Measurements from ENCODE around the gene HTT. TPM values are rescaled to one million over a fixed set of nuclear protein-coding genes. Genes with fewer than 3 reads are reported as not detected.

The HTT gene
- total RNA-seq, 4 donors from 2014 or later: 28.9 to 141 (median 42.0) TPM

GRCh38 chr4:3250956-3251690, 176.6 kb downstream of the HTT start:
- no peak for TF ChIP-seq POLR2A (IDR thresholded peaks at IDR 0.05)
- WGBS, 2 donors: 88 to 90% methylated on average over 13 to 17 of the region's 19 CpGs
- intact Hi-C loops (cut with DNase I; ENCODE audit: low total_unique reads): no loop called here
- peak in 1 of 2 donors; percentile 52 for DNase-seq (ENCODE audit: low spot score in 2 of 2)
- H3K4me3 ChIP-seq (ENCODE audit: low read depth, poor library complexity, severe bottlenecking): no peak overlapping the region

DNA sequence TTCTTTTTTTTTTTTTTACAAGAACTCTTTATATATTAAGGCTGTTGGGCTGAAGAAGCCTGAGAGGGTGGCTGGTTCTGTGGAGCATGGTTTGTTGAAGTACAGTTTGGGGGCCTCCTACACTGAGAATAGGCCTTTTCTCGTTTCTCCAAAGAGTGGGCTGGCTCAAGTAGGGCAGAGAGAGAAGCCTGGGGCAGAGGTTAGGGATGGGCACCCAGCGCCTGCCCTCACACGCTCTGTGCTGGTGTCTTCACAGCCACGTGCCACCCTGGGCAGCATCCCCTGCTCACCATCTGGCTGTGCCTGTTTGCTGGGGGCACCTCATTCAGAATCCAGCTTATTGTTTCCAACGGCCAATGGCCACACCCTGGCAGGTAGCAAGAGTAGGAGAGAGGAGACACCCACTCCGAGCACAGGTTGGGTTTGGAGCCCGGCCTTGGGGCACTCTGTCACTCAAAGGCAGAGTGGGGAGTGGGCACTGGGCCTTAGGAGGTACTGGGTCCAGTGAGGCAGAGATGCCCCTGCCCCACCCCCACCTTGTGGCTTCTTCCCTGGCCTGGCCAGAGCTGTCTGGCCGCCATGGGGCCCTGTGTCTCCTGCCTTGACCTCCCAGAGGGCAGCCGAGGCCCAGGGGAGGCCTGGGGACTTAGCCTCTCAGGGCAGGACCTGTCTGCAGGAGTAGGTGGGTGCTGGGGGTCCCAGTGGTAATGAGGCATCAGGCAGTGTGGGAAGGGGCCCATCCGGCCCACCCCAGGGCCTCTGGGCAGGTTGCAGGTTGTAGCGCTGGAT, 177.4 kb downstream of the HTT start:
- no peak for TF ChIP-seq POLR2A (IDR thresholded peaks at IDR 0.05)
- TF ChIP-seq, protein P1, sequence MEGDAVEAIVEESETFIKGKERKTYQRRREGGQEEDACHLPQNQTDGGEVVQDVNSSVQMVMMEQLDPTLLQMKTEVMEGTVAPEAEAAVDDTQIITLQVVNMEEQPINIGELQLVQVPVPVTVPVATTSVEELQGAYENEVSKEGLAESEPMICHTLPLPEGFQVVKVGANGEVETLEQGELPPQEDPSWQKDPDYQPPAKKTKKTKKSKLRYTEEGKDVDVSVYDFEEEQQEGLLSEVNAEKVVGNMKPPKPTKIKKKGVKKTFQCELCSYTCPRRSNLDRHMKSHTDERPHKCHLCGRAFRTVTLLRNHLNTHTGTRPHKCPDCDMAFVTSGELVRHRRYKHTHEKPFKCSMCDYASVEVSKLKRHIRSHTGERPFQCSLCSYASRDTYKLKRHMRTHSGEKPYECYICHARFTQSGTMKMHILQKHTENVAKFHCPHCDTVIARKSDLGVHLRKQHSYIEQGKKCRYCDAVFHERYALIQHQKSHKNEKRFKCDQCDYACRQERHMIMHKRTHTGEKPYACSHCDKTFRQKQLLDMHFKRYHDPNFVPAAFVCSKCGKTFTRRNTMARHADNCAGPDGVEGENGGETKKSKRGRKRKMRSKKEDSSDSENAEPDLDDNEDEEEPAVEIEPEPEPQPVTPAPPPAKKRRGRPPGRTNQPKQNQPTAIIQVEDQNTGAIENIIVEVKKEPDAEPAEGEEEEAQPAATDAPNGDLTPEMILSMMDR (IDR thresholded peaks at IDR 0.05): no peak
- no peak overlapping the region for H3K4me3 ChIP-seq (ENCODE audit: low read depth, poor library complexity, severe bottlenecking)
- intact Hi-C loops (cut with DNase I; ENCODE audit: low total_unique reads): no loop called here
- whole genome bisulfite sequencing, 2 donors: 87 to 94% methylated on average over 9 to 11 of the region's 11 CpGs
- peak in 1 of 2 donors; percentile 78 for DNase-seq (ENCODE audit: low spot score in 2 of 2)

DNA sequence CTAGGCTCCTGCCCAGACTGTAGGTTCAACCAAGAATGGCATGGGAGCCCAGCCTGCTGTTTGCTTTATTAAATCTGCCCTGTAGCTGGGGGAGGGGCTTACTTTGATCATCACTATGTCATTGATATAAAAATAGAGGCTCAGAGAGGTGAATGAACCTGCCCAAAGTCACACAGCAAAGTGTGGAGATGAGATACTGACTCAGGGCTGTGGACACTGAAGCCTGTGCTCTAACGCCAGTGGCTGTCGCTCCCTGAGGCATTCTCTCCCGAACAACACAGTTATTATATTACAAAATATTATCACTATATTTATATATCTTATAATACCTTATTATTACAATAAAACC, 178.0 kb downstream of the HTT start:
- no peak overlapping the region for H3K4me3 ChIP-seq (ENCODE audit: low read depth, poor library complexity, severe bottlenecking)
- 88 to 91% methylated on average over 3 of the region's 3 CpGs for WGBS, 2 donors
- intact Hi-C loops (cut with DNase I; ENCODE audit: low total_unique reads): no loop called here
- TF ChIP-seq, protein P1 (IDR thresholded peaks at IDR 0.05): no peak
- no peak for TF ChIP-seq POLR2A (IDR thresholded peaks at IDR 0.05)
- no peak for DNase-seq (ENCODE audit: low spot score in 2 of 2)

DNA sequence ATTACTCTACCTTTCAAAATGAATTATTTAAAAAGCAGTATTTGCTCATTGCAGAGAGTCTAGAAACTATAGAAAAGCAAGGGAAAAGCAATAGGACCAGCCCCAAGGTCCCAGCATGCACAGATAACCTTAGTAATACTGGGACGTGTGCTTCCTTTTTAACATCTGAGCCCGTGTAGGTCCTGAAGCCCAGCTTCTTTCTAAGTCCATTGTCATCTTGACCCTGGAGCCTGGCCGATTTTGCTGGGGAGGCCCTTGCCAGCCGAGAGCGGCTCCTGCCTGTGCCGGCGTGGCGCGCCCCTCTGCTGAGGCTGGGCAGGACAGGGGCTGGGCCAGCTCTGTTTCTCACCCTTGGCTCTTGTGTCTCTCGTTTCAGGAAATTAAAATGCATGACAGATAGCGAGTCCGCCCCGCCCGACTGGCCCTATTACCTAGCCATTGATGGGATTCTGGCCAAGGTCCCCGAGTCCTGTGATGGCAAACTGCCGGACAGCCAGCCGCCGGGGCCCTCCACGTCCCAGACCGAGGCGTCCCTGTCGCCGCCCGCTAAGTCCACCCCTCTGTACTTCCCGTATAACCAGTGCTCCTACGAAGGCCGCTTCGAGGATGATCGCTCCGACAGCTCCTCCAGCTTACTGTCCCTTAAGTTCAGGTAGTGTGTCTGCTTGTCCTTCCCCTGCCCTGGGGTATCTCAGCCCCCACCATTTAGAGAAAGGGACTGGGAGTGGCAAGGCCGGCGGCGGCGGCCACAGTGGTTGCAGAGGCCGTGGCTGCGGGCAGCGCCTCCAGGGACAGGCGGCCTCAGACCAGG, 178.6 kb downstream of the HTT start:
- intact Hi-C loops (cut with DNase I; ENCODE audit: low total_unique reads): no loop called here
- peak in 1 of 2 donors; percentile 85 for DNase-seq (ENCODE audit: low spot score in 2 of 2)
- H3K4me3 ChIP-seq (ENCODE audit: low read depth, poor library complexity, severe bottlenecking): no peak overlapping the region
- TF ChIP-seq, protein P1 (IDR thresholded peaks at IDR 0.05): no peak
- TF ChIP-seq POLR2A (IDR thresholded peaks at IDR 0.05): no peak
- WGBS, 2 donors: 89 to 92% methylated on average over 38 of the region's 38 CpGs

GRCh38 chr4:3253808-3254207, 179.3 kb downstream of the HTT start:
- WGBS, 2 donors: 81 to 98% methylated on average over 13 of the region's 13 CpGs

More at GRCh38 chr4:3253808-3254207, 179.3 kb downstream of the HTT start:
- TF ChIP-seq, protein P1 (IDR thresholded peaks at IDR 0.05): no peak
- TF ChIP-seq POLR2A (IDR thresholded peaks at IDR 0.05): no peak
- intact Hi-C loops (cut with DNase I; ENCODE audit: low total_unique reads): no loop called here
- DNase-seq (ENCODE audit: low spot score in 2 of 2): peak in 1 of 2 donors; percentile 77
- H3K4me3 ChIP-seq (ENCODE audit: low read depth, poor library complexity, severe bottlenecking): no peak overlapping the region

Data from lower leg skin (tissue), 4 donors.